ENCODE measurements around the gene TNPO2. TPM values are rescaled to one million over a fixed set of nuclear protein-coding genes. Genes with fewer than 3 reads are reported as not detected.

TNPO2 gene
- total RNA-seq, 1 experiment from 2014 or later: 9.3 TPM

Other genes starting within 250 kb of the TNPO2 start
- gene ZNF709, start 239.1 kb downstream of the TNPO2 start, total RNA-seq (2014; rRNA removed; shearing (Covaris generic)): 2.1 and 2.2 TPM in 2 replicates
- 6.7 TPM in 2 replicates for gene ZNF564, start 172.4 kb downstream of the TNPO2 start, total RNA-seq (2014; rRNA removed; shearing (Covaris generic))
- 4.7 and 6.9 TPM in 2 replicates for gene ZNF490, start 113.1 kb downstream of the TNPO2 start, total RNA-seq (2014; rRNA removed; shearing (Covaris generic))
- gene ZNF791, start 113.0 kb downstream of the TNPO2 start, total RNA-seq (2014; rRNA removed; shearing (Covaris generic)): 10.5 and 29.2 TPM in 2 replicates
- gene MAN2B1, start 57.2 kb downstream of the TNPO2 start, total RNA-seq (2014; rRNA removed; shearing (Covaris generic)): 45.7 and 65.6 TPM in 2 replicates
- 14.9 and 15.1 TPM in 2 replicates for gene WDR83, start 57.1 kb downstream of the TNPO2 start, total RNA-seq (2014; rRNA removed; shearing (Covaris generic))
- gene DHPS, start 42.1 kb downstream of the TNPO2 start, total RNA-seq (2014; rRNA removed; shearing (Covaris generic)): 132 and 170 TPM in 2 replicates
- gene GNG14, start 35.9 kb downstream of the TNPO2 start, total RNA-seq (2014; rRNA removed; shearing (Covaris generic)): not detected in 2 replicates
- 16.7 and 21.8 TPM in 2 replicates for gene FBXW9, start 27.3 kb downstream of the TNPO2 start, total RNA-seq (2014; rRNA removed; shearing (Covaris generic))
- gene TRIR, start 10.8 kb upstream of the TNPO2 start, total RNA-seq (2014; rRNA removed; shearing (Covaris generic)): 344 and 364 TPM in 2 replicates
- gene GET3, start 13.6 kb upstream of the TNPO2 start, total RNA-seq (2014; rRNA removed; shearing (Covaris generic)): 198 and 212 TPM in 2 replicates
- gene BEST2, start 27.9 kb upstream of the TNPO2 start, total RNA-seq (2014; rRNA removed; shearing (Covaris generic)): not detected in 2 replicates
- gene HOOK2, start 51.6 kb upstream of the TNPO2 start, total RNA-seq (2014; rRNA removed; shearing (Covaris generic)): 10.2 and 20.5 TPM in 2 replicates
- 79.1 and 85.7 TPM in 2 replicates for gene JUNB, start 67.6 kb upstream of the TNPO2 start, total RNA-seq (2014; rRNA removed; shearing (Covaris generic))
- gene PRDX2, start 77.9 kb upstream of the TNPO2 start, total RNA-seq (2014; rRNA removed; shearing (Covaris generic)): not detected in 2 replicates
- gene THSD8, start 78.1 kb upstream of the TNPO2 start, total RNA-seq (2014; rRNA removed; shearing (Covaris generic)): not detected in 2 replicates
- 88.8 and 89.6 TPM in 2 replicates for gene RNASEH2A, start 82.7 kb upstream of the TNPO2 start, total RNA-seq (2014; rRNA removed; shearing (Covaris generic))
- gene RTBDN, start 110.6 kb upstream of the TNPO2 start, total RNA-seq (2014; rRNA removed; shearing (Covaris generic)): 3.4 TPM in 1 of 2 replicates, not detected in the other
- 1.3 and 3.2 TPM in 2 replicates for gene MAST1, start 114.6 kb upstream of the TNPO2 start, total RNA-seq (2014; rRNA removed; shearing (Covaris generic))
- 61.3 and 74.4 TPM in 2 replicates for gene DNASE2, start 157.5 kb upstream of the TNPO2 start, total RNA-seq (2014; rRNA removed; shearing (Covaris generic))
- gene KLF1, start 163.3 kb upstream of the TNPO2 start, total RNA-seq (2014; rRNA removed; shearing (Covaris generic)): not detected in 2 replicates
- gene GCDH, start 167.2 kb upstream of the TNPO2 start, total RNA-seq (2014; rRNA removed; shearing (Covaris generic)): 25.0 and 25.8 TPM in 2 replicates
- 0.12 and 0.28 TPM in 2 replicates for gene SYCE2, start 195.4 kb upstream of the TNPO2 start, total RNA-seq (2014; rRNA removed; shearing (Covaris generic))
- gene FARSA, start 209.8 kb upstream of the TNPO2 start, total RNA-seq (2014; rRNA removed; shearing (Covaris generic)): 98.2 and 99.1 TPM in 2 replicates
- gene CALR, start 214.7 kb upstream of the TNPO2 start, total RNA-seq (2014; rRNA removed; shearing (Covaris generic)): 1,790 and 1,863 TPM in 2 replicates
- 180 and 185 TPM in 2 replicates for gene RAD23A, start 221.9 kb upstream of the TNPO2 start, total RNA-seq (2014; rRNA removed; shearing (Covaris generic))
- 64.2 and 82.8 TPM in 2 replicates for gene GADD45GIP1, start 233.3 kb upstream of the TNPO2 start, total RNA-seq (2014; rRNA removed; shearing (Covaris generic))
- gene DAND5, start 245.6 kb upstream of the TNPO2 start, total RNA-seq (2014; rRNA removed; shearing (Covaris generic)): 0.10 and 0.36 TPM in 2 replicates